Measurements from ENCODE around the gene PRMT9. TPM values are rescaled to one million over a fixed set of nuclear protein-coding genes. Genes with fewer than 3 reads are reported as not detected.

The PRMT9 gene
- total RNA-seq, 4 donors from 2014 or later, result 5.9 to 11.1 (median 6.9) TPM

GRCh38 chr4:147625733-147626132 is 58.2 kb downstream of the PRMT9 start:
- Histone ChIP-seq H3K4me1 (peaks cover 0 to 21% (median 3%) of the 10 kb centered on the region in 4 donors), H3K36me3 (peaks cover 0 to 78% (median 0%) of the 10 kb centered on the region in 3 donors), H3K27ac (no peak overlapping the region), H3K9me3 (no peaks in the 10 kb centered on the region), H3K4me3 (no peak overlapping the region), H3K27me3 (no peaks in the 10 kb centered on the region)
- no peak for TF ChIP-seq EP300 (IDR thresholded peaks at IDR 0.05)
- TF ChIP-seq POLR2A (IDR thresholded peaks at IDR 0.05), result no peak
- TF ChIP-seq CTCF (IDR thresholded peaks at IDR 0.05), result no peak
- no peak for DNase-seq (ENCODE audit: low spot score in 2 of 2)
- WGBS, 2 donors, result 76 to 87% methylated on average over 6 of the region's 6 CpGs

GRCh38 chr4:147620315-147620714 is 63.6 kb downstream of the PRMT9 start:
- 77 to 78% methylated on average over 2 of the region's 2 CpGs for WGBS, 2 donors

GRCh38 chr4:147617841-147618691 is 65.9 kb downstream of the PRMT9 start:
- no peaks in the 10 kb centered on the region for H3K27me3 ChIP-seq
- TF ChIP-seq CTCF (IDR thresholded peaks at IDR 0.05) (no peak), POLR2A (IDR thresholded peaks at IDR 0.05) (no peak), EP300 (IDR thresholded peaks at IDR 0.05) (no peak)
- H3K9me3 ChIP-seq, result no peaks in the 10 kb centered on the region
- 11 to 13% methylated on average over 17 of the region's 17 CpGs for WGBS, 2 donors
- H3K4me3 ChIP-seq, result peak overlapping the region; percentile 54 to 81 (median 70)
- peaks cover 0 to 14% (median 0%) of the 10 kb centered on the region in 3 donors for H3K36me3 ChIP-seq
- no peak for DNase-seq (ENCODE audit: low spot score in 2 of 2)
- peak overlapping the region; percentile 69 to 90 (median 80) for H3K27ac ChIP-seq
- peaks cover 0 to 58% (median 13%) of the 10 kb centered on the region in 4 donors for H3K4me1 ChIP-seq

More at GRCh38 chr4:147620315-147620714, 63.6 kb downstream of the PRMT9 start:
- Histone ChIP-seq H3K36me3 (peaks cover 0 to 25% (median 0%) of the 10 kb centered on the region in 3 donors), H3K9me3 (no peaks in the 10 kb centered on the region), H3K4me1 (peaks cover 0 to 58% (median 13%) of the 10 kb centered on the region in 4 donors), H3K4me3 (no peak overlapping the region), H3K27me3 (no peaks in the 10 kb centered on the region), H3K27ac (no peak overlapping the region)
- DNase-seq (ENCODE audit: low spot score in 2 of 2), result no peak
- TF ChIP-seq EP300 (IDR thresholded peaks at IDR 0.05), result no peak
- no peak for TF ChIP-seq CTCF (IDR thresholded peaks at IDR 0.05)
- TF ChIP-seq POLR2A (IDR thresholded peaks at IDR 0.05), result no peak

- TF ChIP-seq CTCF (IDR thresholded peaks at IDR 0.05), result peak in 2 of 5 experiments; percentile 42 to 51
- TF ChIP-seq POLR2A (IDR thresholded peaks at IDR 0.05), result peak; percentile 48 to 77
- peak; percentile 88 to 93 for TF ChIP-seq EP300 (IDR thresholded peaks at IDR 0.05)
- peak within 1 kb of the TSS; percentile 69 to 90 (median 80) for H3K27ac ChIP-seq
- no peaks in the 10 kb centered on the region for H3K27me3 ChIP-seq
- WGBS, 2 donors, result 0 to 1% methylated on average over 29 to 37 of the region's 37 CpGs
- H3K36me3 ChIP-seq, result peaks cover 0 to 7% (median 0%) of the 10 kb centered on the region in 3 donors
- DNase-seq (ENCODE audit: low spot score in 2 of 2), result peak; percentile 100
- no peaks in the 10 kb centered on the region for H3K9me3 ChIP-seq
- H3K4me1 ChIP-seq, result peaks cover 0 to 53% (median 13%) of the 10 kb centered on the region in 4 donors
- H3K4me3 ChIP-seq, result peak within 1 kb of the TSS; percentile 54 to 81 (median 70)
These were observed 66.7 kb downstream of the PRMT9 start, which contains the start of gene TMEM184C for GRCh38 chr4:147617173-147617840. TSS of gene TMEM184C (plus strand) at chr4:147617397. CDS start at chr4:147617957, 560 bp downstream.
